Neutrophil (primary cell): Measurements from ENCODE around the gene GADL1.
A peak's percentile ranks its signal among the peaks of the same experiment; 100 is the strongest.

Source experiments
- H3K27ac ChIP-seq: fragments of 200-600 bp; sonication (generic); 2 replicates; pipeline ENCODE4 v1.5.1; 2016; ENCODE audit warnings: mild to moderate bottlenecking, moderate library complexity
- H3K27me3 ChIP-seq: fragments of 200-600 bp; sonication (generic); 2 replicates; pipeline ENCODE4 v1.6.0; 2016; ENCODE audit warnings: mild to moderate bottlenecking
- H3K36me3 ChIP-seq: fragments of 200-600 bp; sonication (generic); 2 replicates; pipeline ENCODE4 v1.5.1; 2017
- H3K4me1 ChIP-seq, 2 experiments: fragments of 200-600 bp in 1 of 2; sonication (generic) in 1 of 2; 1 replicate in 1 of 2; 2 replicates in 1 of 2; pipeline versions ENCODE4 v1.5.1 to v1.6.1; 2013 to 2016; ENCODE audit warnings: low read depth in 1 of 2, low read length in 1 of 2, mild to moderate bottlenecking in 1 of 2, moderate library complexity in 1 of 2; ENCODE audit not compliant: control insufficient read depth in 1 of 2, insufficient read depth in 1 of 2
- H3K4me3 ChIP-seq, 2 experiments: fragments of 200-600 bp in 1 of 2; sonication (generic) in 1 of 2; 1 replicate in 1 of 2; 2 replicates in 1 of 2; pipeline ENCODE4 v1.5.1; 2013 to 2016; ENCODE audit warnings: low read depth in 1 of 2, low read length in 1 of 2, mild to moderate bottlenecking in 1 of 2, moderate library complexity in 1 of 2
- H3K9me3 ChIP-seq: fragments of 200-600 bp; sonication (generic); 2 replicates; pipeline ENCODE4 v1.5.1; 2016
- CTCF ChIP-seq: fragments of 200-600 bp; sonication (generic); IDR thresholded peaks from 2 replicates; pipeline ENCODE4 v1.5.1; 2016; ENCODE audit warnings: antibody characterized with exemption

The GADL1 gene

GRCh38 chr3:30680789-30681648 is 213.4 kb downstream of the GADL1 start:
- TF ChIP-seq CTCF = no peak
- peaks cover 98% of the 10 kb centered on the region for H3K36me3 ChIP-seq
- peak overlapping the region; percentile 67 for H3K27ac ChIP-seq
- no peak overlapping the region for H3K4me3 ChIP-seq
- H3K4me1 ChIP-seq = peaks cover 34 to 40% of the 10 kb centered on the region in 2 experiments
- no peaks in the 10 kb centered on the region for H3K27me3 ChIP-seq
- no peaks in the 10 kb centered on the region for H3K9me3 ChIP-seq

GRCh38 chr3:30679045-30679444 is 215.4 kb downstream of the GADL1 start:
- H3K4me1 ChIP-seq = peaks cover 28 to 41% of the 10 kb centered on the region in 2 experiments
- H3K27me3 ChIP-seq = no peaks in the 10 kb centered on the region
- H3K4me3 ChIP-seq = no peak overlapping the region
- no peak for TF ChIP-seq CTCF
- peak overlapping the region; percentile 35 for H3K27ac ChIP-seq
- H3K36me3 ChIP-seq = peaks cover 98% of the 10 kb centered on the region
- H3K9me3 ChIP-seq = no peaks in the 10 kb centered on the region

- no peak for TF ChIP-seq CTCF
- Histone ChIP-seq H3K4me3 (no peak overlapping the region), H3K27ac (peak overlapping the region; percentile 10), H3K27me3 (no peaks in the 10 kb centered on the region), H3K9me3 (no peaks in the 10 kb centered on the region), H3K4me1 (peaks cover 27 to 33% of the 10 kb centered on the region in 2 experiments), H3K36me3 (peaks cover 98% of the 10 kb centered on the region)
These were observed 217.1 kb downstream of the GADL1 start for GRCh38 chr3:30677347-30677685.

- TF ChIP-seq CTCF = no peak
- Histone ChIP-seq H3K27me3 (no peaks in the 10 kb centered on the region), H3K4me1 (peaks cover 20 to 27% of the 10 kb centered on the region in 2 experiments), H3K4me3 (no peak overlapping the region), H3K36me3 (peaks cover 98% of the 10 kb centered on the region), H3K9me3 (no peaks in the 10 kb centered on the region), H3K27ac (peak overlapping the region; percentile 79)
These were observed 217.8 kb downstream of the GADL1 start for GRCh38 chr3:30676424-30677346.
